Stimulated activated CD4-positive, alpha-beta T cell treated with anti-CD3 and anti-CD28 coated beads, TNF-alpha, amount 100 ng/mL, for 4 hours (primary cell): ENCODE measurements around the gene FBLN1.

ENCODE experiments used
- DNase-seq, 3 experiments: peaks; one replicate each; pipeline ENCODE4 v3.0.0-alpha.2; 2020; ENCODE audit warnings: low read depth in 3 of 3

FBLN1 gene

DNA sequence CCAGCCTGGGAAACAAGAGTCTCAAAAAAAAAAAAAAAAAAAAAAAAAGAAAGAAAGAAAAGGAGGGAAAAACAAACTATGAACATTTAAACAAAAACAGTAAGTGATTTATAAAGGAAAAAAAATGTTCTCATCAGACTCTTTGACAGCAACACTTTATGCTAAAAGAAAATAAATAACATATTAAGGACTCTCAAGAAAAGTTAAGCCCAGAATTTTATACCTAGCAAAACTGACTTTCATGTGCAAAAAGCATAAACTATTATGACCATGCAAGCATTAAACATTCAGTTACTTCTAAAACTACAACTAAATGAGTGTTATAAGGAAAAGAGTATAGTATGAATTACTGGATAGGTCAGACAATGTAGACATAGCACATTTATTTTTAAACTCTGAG lies 68.4 kb downstream of the FBLN1 start:
- DNase-seq: no peak

DNA sequence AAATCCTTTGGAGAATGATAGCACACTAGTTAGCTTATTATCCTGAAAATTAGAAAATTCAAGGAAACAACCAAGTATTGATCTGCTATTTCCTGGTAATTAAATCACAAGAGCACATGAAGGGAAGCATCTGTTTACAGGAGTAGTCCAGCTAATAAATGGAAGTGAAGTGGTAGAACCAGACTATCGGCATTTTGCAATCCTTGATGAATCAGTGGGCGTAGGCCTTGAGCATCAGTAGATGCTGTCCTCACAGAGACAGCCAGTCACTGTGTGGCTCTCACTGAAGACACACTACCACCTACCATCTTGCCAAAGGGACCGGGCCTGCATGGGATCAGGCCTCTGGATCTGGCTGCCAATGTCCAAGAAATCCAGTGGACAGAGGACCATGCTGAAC lies 69.8 kb downstream of the FBLN1 start:
- no peak for DNase-seq

DNA sequence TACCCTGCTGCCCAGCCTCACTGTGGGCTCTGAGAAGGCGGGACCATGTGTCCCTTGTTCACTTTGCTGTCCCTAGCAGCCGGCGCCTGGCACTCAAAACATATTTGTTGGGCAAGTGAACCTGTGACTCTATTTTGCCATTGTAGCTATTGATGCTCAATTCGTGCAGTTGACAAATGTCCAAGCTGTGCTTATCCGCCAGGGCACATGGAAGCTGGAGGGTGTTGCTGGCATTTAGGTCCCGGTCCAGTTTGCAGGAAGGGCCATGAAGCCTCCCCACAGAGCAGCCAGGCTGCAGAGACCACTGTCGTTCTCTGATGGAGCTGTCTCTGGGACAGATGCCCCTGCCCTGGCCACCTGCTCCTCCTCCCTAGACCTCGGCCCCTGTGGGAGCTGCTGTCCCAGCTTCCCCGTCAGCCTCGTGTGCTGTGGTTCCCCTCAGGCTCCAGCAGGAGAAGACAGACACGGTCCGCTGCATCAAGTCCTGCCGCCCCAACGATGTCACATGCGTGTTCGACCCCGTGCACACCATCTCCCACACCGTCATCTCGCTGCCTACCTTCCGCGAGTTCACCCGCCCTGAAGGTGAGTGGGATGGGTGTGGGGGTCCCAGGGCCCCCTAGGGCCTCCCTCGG lies 71.5 kb downstream of the FBLN1 start:
- DNase-seq: no peak

DNA sequence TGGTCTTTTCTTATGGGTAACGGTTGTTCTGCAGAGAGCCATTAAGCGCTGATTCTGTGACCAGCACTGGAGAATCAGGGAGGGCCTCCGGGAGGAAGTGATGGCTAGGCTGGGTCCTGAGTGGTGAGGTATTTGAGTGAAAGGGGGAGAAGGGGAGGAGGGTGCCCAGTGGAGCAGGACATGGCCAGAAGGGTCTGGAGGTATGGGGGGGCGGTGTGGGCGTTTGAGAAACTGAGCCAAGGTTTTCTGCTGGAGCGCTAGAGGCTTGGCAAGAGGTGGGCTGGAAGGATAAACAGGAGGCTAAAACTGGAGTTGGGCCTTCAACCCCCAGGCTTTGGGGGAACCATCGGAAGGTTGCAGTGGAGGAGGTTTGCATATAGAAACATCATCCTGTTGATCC lies 72.5 kb downstream of the FBLN1 start:
- DNase-seq: no peak

DNA sequence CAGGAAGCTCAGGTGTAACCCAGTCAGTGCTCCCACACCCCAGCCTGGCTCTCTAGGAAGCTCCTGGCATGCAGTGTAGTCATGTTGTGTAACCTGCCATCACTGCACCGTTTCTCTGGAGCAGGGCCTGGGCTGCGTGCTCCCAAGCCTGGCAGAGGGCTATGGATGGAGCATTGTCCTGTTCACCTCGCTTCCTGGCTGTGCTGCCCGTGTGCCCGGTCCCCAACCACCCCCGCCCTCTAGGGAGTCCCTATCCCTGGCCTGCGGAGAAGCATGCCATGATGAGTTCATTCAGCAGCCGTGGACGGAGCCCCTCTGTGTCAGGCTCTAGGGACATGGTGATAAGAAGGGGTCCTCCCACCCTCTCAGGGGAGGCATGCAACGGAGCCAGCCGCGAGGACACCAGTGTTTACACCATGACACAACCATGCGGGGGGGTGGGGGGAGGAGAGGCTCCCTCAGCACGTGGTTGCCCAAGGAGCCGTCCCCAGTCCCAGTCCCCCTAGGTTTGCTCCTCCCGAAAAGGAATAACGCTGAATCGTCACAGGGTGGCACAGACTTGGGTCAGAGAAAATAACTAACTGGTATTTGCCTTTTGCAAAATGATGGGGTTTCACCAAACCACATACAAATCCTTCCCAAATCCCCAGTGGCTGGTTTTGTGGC lies 73.1 kb downstream of the FBLN1 start:
- no peak for DNase-seq

DNA sequence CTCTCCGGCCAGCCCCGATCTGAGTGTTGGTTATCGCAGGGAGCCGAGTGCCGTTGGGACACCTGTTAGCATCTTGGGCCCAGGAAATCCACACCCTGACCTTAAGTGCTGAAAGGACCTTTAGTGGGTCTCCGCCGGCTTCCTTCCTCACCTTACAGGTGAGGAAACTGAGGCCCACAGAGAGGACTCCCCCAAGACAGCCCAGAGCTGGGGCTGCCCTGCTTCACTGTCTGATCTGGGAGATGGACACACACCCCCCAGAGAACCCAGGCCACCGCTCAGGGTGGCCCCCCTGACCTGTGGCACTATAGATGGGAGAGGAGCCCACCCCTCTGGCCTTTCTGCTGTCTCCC lies 73.6 kb downstream of the FBLN1 start:
- no peak for DNase-seq

DNA sequence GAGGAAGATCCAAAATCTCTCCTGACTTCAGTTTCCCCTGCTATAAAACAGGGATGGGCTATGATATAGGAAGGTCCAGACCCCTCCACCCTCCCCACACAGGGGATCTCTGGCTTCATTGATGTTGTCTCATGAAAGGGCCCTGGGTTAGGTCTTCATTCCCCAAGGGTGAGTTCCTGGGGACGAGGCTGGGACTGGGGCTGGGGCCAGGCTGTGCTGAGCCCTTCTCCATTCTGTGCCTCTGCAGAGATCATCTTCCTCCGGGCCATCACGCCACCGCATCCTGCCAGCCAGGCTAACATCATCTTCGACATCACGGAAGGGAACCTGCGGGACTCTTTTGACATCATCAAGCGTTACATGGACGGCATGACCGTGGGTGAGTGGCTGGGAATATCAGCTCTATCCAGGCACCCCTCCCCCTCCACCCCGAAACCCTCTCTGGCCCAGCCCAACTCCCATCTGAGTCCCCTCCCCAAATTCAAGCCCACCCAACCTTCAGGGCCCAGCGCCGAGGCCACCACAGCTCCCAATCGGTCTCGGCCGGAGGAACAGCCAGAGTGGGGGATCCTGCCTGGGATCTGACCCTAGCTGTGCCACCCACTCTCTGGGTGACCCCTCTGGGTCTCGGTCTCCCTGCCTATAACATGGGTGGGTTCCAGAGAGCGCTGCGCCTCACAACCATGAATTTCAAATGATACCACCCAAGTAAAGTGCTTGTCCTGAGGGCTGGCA lies 74.2 kb downstream of the FBLN1 start:
- no peak for DNase-seq

DNA sequence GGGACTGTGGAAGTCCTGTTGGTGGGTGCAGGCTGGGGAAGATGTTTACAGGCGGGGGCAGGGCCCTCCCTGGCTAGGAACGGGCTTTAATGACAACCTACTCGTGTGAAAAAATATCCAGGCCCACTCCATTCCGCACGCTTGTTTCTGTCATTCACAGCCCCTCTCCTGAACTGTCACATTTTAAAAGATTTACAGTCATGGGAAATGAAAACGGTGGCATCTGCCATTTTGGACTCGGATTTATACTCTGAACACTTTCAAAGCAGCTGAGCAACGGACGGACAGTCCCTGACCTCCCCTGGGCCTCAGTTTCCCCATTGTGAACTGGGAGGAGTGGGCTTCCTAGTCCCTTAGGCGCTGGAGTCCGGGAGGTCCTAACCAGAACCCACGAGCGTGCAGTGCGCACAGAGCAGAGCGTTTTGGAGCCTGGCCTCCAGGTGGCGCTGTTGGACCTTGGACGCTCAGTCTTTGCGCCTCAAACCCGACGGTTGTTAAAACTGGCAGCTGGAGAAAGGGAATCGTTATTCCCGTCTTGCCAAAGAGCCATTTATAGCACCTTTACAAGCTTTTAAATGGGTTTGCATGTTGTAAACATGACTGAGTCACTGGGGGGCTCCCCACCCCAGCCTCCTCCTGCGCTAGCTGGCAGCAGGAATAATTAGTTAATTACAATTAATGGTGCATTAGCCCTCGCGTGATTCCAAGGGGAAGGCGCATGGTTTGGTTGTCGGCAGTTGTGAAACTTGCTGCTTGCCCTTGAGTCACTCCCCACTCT lies 75.3 kb downstream of the FBLN1 start:
- peak; percentile 46 to 66 (median 54) for DNase-seq

DNA sequence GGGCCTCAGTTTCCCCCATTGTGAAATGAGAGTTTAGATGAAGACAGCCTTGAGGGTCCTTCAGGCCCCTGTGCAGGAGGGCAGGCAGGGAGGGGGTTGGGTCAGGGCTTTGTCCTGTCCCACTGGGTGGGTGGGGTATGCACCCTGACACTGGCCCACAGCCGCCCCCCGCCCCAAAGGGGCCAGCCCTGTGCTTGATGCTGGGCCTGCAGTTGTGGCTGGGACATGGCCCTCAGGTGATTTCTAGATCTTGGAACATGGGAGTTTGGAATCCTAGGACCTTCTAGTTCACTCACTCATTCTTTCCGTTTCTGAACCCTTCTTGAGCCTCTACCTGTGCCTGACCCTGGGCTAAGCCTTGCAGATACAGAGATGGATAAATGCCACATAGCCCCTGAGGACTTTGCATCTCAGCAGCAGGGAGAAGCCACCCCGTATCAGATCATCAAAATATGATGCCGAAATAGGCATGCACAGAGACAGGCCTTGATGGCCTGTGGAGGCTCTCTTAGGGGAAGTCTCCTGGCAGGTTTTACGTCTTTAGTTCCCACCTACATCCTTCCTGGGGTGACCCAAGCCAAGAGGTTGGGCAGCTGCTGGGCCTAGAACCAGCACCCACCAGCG lies 76.0 kb downstream of the FBLN1 start:
- DNase-seq: no peak

DNA sequence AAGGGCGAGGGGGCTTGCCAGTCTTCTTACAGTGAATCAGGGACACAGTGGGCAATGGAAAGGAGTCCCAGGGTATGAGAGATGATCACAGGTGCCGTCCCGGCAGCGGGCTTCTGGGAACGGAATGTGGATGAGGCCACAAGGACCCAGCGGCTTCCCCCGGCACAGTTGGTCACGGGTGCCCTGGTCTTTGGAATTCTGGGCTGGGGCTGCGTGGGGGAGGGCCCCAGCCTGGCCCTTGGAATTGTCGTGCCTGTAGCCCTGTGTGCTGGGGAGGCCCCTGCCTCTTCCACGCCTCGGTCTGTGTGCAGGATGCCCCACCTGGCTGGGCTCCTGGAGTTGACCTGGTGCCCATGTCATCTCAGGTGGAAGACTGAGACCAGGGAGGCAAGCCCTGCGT lies 76.6 kb downstream of the FBLN1 start:
- no peak for DNase-seq

DNA sequence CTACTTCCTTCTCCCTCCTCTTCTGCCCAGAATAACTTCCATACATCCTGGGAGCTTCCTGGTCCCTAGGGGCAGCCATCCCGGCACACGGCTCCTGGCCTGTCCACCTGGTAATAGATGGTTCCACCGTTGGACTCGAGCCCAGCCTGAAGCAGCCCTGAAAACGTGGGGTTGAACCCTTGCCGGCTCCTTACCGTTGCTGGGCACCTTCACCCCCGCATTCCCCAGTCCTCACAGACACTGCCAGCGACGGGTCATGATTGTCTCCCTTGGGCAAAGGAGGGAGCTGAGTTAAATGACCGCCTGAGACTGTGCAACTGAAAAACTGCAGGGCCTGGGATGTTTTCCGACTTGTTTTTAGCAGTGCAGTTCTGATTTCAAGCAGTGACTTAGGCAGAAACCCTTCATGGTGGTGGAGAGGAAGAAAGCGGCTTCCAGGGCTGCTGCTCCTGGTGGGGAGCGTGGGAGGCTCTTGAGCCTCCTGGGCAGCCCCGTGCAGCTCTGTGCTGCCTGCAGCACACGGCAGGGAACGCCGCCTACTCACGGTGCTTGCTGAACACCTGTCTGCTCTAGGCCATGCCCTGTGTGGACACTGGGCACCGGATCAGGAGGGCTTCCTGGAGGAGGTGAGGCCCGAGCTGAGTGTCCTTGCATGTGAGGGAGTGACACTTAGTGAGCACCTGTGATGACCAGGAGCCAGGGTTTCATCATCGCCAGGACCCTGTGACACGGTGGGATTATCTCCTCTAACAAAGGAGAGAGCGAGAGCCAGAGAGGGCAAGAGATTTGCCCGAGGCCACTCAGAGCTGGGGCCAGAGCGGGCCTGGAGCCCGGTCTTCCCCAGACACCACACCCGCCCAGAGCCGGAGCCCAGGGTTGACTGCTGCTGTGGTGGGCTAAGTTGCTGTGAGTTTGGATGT lies 77.4 kb downstream of the FBLN1 start:
- no peak for DNase-seq

DNA sequence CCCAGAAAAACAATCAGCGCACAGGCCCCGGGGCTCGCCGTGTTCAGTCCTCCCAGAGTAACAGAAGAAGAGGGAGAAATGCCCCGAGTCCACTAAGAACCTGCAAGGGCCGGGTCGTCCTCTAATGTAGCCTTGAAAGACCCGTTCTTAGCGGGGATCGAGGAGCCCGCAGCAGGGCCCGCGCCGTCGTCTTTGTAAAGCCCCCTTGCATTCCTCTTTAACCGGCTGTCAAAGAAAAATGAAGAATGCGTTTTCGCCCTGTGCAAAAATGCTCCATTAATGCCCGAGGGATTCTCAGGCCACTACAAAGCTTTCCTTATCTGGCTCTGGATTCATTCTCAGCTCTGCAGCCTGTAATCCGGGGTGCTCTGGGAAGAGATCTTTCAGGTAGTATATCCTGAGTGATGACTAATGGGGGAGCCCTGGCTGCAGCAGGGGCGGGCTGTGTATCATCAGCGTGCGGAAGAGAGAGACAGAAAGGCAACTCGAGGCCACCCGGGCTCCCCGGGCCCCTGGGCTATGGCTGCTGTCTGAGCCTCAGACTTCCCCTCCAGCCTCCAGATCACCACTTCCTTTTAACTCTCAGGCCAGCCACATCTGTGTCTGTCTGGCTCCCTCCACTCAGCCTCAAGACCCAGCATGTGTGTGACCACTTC lies 78.2 kb downstream of the FBLN1 start:
- no peak for DNase-seq

DNA sequence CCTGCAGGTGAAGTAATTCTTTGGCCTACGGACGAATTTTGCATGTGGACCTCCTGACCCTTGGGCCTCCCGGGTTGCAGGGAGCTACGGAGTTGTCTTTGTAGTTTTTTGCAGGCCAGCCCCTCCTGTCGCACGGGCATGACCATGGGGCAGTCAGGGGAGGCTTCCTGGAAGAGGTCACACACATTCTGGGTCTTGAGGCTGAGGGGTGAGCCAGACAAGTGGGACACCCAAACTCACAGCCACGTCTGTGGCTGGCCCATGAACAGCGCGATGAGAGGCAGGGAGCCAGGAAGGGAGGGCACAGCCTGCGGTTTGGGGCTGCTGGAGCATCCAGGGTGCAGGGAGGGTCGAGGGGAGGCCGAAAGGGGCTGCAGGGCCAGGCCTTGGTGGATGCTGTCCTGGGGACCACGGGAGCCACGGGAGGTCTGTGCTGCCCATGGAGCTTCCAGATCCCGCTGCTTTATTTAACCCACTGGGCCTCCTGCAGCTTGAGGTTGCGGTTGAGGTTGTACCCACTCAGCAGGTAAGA lies 78.9 kb downstream of the FBLN1 start:
- DNase-seq: no peak

DNA sequence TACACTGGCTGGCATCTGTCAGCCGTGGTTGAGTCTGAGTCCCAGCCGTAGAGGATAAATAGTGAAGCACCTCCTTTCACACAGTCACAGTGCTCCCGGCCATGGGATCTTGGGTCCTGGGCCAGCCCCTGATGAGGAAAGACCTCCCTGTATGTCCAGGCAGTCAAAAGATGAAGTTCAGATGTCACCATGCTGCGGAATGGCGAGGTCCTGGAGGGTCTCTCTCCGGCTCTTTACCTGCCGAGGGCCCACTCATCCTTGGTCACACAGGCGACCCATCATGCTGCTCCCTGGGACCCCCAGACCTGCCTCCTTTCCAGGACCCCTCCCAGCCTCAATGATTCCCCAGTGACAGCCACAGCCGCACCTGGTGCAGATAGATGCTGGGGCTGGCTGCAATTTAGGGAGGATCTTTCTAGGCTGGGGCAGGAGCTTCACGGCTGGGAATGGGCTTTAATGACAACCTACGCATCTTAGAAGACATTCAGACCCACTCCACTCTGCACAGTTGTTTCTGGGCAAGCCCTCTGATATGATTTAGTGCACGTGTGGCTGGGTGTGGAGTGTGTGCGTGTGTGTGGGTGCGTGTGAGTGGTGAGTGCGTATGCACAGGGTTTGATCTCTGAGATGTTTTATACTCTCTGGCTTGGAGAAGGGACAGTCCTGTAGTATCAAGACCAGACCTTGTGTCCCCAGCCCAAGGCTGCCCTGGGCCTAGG lies 79.7 kb downstream of the FBLN1 start:
- DNase-seq: no peak

DNA sequence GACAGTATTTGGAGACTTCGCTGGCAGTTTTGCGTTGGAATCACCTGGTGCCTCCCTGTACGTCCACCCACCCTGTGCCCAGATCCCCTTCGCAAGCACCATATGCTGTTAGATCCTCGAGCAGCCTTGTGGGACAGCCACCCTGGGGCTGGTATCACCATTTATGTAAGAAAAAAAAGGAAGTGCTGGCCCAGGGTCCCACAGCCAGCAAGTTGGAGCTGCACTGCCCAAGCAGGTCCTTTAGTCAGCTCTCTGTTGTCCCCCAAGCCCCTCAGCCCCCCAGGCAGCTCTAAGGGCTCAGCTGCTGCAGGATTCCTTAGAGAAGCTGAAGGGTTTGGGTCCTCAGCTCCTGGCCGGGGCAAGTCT lies 80.3 kb downstream of the FBLN1 start:
- DNase-seq: no peak

DNA sequence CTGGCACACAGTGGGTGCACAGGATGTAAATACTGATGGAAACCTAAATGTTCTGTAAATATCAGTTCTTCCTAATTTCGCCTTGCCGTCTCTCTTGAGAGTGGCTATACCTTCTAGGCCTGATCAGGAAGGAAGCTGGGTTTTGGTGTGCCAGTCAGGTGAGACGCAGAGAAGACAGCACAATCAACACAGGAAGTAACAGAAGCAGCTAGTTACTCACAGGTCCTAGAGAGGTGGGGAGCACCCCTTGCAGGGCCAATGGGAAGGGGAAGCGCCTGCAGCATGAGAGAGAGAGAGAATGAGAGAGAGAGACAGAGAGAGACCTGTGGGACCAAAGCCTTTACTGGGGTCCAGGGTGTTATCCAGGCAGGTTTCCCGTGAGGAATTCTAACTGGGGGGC lies 80.8 kb downstream of the FBLN1 start:
- no peak for DNase-seq

DNA sequence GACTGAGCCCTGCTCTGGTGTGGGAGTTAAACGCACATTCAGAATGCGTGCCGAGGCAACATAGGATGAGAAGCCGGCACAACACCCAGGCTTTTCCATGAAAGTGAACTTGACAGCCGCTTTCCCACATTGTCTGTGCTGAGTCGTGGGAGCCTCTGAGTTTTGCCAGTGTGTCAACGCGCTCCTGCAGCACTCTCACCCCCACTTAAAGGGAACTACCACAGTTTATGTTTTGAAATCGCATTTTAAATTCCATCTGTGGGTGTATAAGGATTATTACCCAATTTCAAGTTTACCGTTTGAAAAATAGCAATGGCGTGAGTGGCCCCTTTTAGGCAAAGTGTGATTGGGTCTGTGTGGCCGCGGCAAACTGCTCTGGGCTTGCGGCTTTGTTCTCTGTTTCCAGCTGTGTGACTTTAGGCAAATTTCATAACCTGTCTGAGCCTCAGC lies 81.5 kb downstream of the FBLN1 start:
- DNase-seq: no peak

DNA sequence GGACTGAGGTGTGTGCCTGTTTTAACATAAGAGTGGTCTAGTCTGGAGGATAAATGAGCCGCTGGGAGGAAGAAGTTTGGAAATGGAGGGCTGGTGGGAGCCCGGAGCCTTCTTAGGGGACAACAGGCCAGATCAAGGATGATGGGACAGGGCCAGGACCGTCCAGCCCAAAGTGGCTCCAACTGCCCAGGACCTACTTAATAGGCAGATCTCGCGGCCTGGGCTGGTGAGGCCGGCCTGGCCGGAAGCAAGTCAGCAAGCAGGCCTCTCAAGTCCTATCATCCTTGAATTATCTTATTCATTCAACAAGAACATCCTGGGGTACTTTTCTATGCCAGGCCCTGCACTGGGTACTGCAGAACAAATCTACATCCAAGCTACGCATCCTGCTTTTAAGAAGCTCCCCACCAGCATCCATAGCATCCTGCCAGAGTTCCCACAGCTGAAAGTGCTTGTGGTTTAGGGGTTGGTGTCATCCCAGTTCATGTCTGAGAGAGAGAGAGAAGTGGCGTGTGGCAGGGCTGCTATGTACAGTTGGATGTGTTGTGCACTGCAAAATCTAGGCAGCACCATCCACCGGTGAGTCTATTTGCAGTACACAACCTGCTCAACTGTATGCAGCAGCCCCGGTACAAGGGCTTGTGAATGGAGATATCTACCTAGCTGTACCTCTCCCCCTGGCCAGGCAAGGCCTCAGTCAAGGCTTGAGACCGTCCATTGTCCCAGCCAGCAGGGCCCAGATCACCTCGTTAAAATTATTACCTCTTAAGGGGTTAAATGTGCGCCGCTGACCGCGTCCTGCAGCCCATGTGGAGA lies 82.1 kb downstream of the FBLN1 start:
- DNase-seq: no peak

DNA sequence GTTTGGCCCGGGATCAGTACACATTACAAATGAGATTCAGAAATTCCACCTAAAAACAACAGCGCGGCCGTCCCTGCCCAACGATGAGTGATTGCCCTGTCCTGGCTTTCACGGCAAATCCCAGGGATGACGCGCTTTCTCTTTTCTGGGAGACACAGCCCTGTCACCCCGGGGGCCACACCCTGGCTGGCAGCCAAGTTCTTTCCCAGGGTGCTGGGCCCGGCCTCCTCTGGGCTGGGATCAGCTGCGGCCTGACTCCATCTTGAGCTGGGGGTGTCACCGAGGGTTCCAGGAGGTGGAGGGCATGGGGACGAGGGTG lies 82.7 kb downstream of the FBLN1 start:
- DNase-seq: no peak
